Right lobe of liver (tissue), 4 donors: ENCODE measurements around the gene ZDHHC3.

Experiments
- CTCF ChIP-seq, 4 donors: fragments of 200-600 bp in 3 of 4; fragments of 450-650 bp in 1 of 4; IDR thresholded peaks; one replicate each; pipeline versions ENCODE4 v1.5.1 to v1.8.0; 2016 to 2022; ENCODE audit warnings: antibody characterized with exemption in 4 of 4, mild to moderate bottlenecking in 2 of 4
- POLR2A ChIP-seq: fragments of 450-650 bp; IDR thresholded peaks from one replicate; pipeline ENCODE4 v1.6.1; 2017; ENCODE audit warnings: antibody characterized with exemption, mild to moderate bottlenecking
- donor health status: DM: no; HTN: no; CAD: no.
- donor health status: DM: no; HTN: no; CAD: no.
- donor health status: DM: no; HTN: yes; CAD: no.

GRCh38 chr3:44954304-44954703 is 21.7 kb downstream of the ZDHHC3 start:
- TF ChIP-seq POLR2A = no peak
- no peak for TF ChIP-seq CTCF (IDR thresholded peaks at IDR 0.05)
